Transverse colon (tissue), 4 donors: ENCODE data around the gene SLC25A18. TPM values are rescaled to one million over a fixed set of nuclear protein-coding genes. Genes with fewer than 3 reads are reported as not detected.

Source experiments
- DNase-seq: peaks from one replicate; pipeline ENCODE4 v3.0.0-alpha.2; 2019
- H3K27ac ChIP-seq, 4 donors: fragments of 200-600 bp; sonication (generic); 2 replicates each; pipeline ENCODE4 v1.5.1; 2016 to 2018; ENCODE audit warnings: inconsistent platforms in 4 of 4
- H3K27me3 ChIP-seq: fragments of 200-600 bp; sonication (generic); 2 replicates; pipeline ENCODE4 v1.5.1; 2017; ENCODE audit warnings: inconsistent platforms
- H3K36me3 ChIP-seq, 4 donors: fragments of 200-600 bp; sonication (generic); 2 replicates each; pipeline ENCODE4 v1.5.1; 2017 to 2019; ENCODE audit warnings: inconsistent platforms in 4 of 4
- H3K4me1 ChIP-seq, 4 donors: fragments of 200-600 bp; sonication (generic); 2 replicates each; pipeline ENCODE4 v1.5.1; 2017 to 2020; ENCODE audit warnings: inconsistent platforms in 4 of 4
- H3K4me3 ChIP-seq, 4 donors: fragments of 200-600 bp; sonication (generic); 1 replicate in 1 of 4; 2 replicates in 3 of 4; pipeline versions ENCODE4 v1.5.1 to v1.6.1; 2017 to 2019; ENCODE audit warnings: inconsistent platforms in 4 of 4
- H3K9me3 ChIP-seq, 2 donors: fragments of 200-600 bp; sonication (generic); 2 replicates each; pipeline ENCODE4 v1.5.1; 2017 to 2019; ENCODE audit warnings: inconsistent platforms in 2 of 2
- EP300 ChIP-seq: sonication (generic); formaldehyde crosslinking; IDR thresholded peaks from one replicate; pipeline ENCODE4 v1.6.1; 2017; ENCODE audit warnings: antibody characterized with exemption, low read depth
- POLR2A ChIP-seq: fragments of 450-650 bp; IDR thresholded peaks from one replicate; pipeline ENCODE4 v1.6.1; 2016; ENCODE audit warnings: antibody characterized with exemption, mild to moderate bottlenecking, moderate library complexity
- POLR2AphosphoS5 ChIP-seq, 3 donors: sonication (generic); formaldehyde crosslinking; IDR thresholded peaks; one replicate each; pipeline ENCODE4 v1.6.1; 2016; ENCODE audit warnings: antibody characterized with exemption in 3 of 3
- WGBS, 2 donors: methylation state at CpG; one replicate each; pipeline ENCODE4 v1.1.5; 2018; ENCODE audit warnings: low coverage in 1 of 2; 5-methylcytosine and 5-hydroxymethylcytosine counted together
- in situ Hi-C, 4 donors: fragments of 200-750 bp; cut with MboI; loops; one replicate each; pipeline versions ENCODE4 v1.15.0 to v1.15.1; 2017; ENCODE audit warnings: low sequenced_read_pairs in 3 of 4, low pct_ligation_motif_present in 1 of 4, low pct_unique_long_range_greater_than_20kb in 1 of 4
- intact Hi-C: fragments of 100-400 bp; cut with DNase I; formaldehyde crosslinking; loops from one replicate; pipeline ENCODE4 v1.15.1; 2023; ENCODE audit warnings: low total_unique reads
- total RNA-seq, 4 donors: library from RNA; depleted of rRNA; stranded (reverse); fragments of >200 nt; gene quantifications; one replicate each; pipeline ENCODE4 v1.1.0, GENCODE V29; 2016
- TF ChIP-seq, protein P1 (sequence below), 5 experiments: fragments of 200-600 bp in 3 of 5; fragments of 450-650 bp in 2 of 5; sonication (generic) in 3 of 5; IDR thresholded peaks; 1 replicate in 2 of 5; 2 replicates in 3 of 5; pipeline ENCODE4 v1.5.1; 2016 to 2017; ENCODE audit warnings: antibody characterized with exemption in 5 of 5, inconsistent platforms in 3 of 5, mild to moderate bottlenecking in 2 of 5, moderate library complexity in 1 of 5

The SLC25A18 gene
- total RNA-seq, 4 donors from 2014 or later: 0.75 to 40.4 (median 1.5) TPM

DNA sequence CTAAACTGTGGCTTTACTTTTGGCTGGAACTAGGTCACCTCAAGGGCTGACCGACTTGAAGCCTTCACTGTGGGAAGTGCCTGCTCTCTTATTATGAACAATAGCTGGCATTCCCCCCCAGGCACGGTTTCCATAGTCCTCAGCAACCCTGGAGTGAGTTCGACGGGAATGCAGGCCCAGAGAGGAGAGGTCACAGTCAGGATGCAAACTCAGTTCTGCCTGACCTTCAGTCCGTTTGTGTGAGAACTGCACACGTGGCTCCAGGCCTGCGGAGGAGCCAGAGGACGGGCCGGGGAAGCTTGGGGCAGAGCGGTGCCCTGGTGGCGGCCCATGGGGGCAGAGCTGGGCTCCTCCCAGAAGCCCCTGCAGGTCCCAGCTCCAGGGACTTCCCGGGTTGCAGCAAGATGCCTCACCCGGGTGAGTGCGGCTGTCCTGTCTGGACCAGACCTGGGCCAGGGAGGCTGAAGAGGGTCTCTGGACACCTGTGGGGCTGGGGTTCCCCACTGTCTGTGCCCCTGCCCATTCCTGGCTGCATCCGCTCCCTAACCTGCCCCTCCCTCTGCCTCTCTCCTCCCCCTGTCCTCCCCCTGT lies 17.2 kb downstream of the SLC25A18 start:
- Histone ChIP-seq H3K36me3 (no peaks in the 10 kb centered on the region), H3K27ac (no peak overlapping the region), H3K9me3 (no peaks in the 10 kb centered on the region), H3K4me3 (no peak overlapping the region), H3K27me3 (no peaks in the 10 kb centered on the region), H3K4me1 (peaks cover 0 to 4% (median 0%) of the 10 kb centered on the region in 4 donors)
- in situ Hi-C loops (no loop called here), intact Hi-C loops (no loop called here)
- WGBS, 2 donors: 71% methylated on average over 15 of the region's 15 CpGs; no CpG with 5 or more reads in 1 of the 2 donors
- TF ChIP-seq POLR2A (no peak), POLR2AphosphoS5 (IDR thresholded peaks at IDR 0.05) (no peak), EP300 (no peak)
- TF ChIP-seq, protein P1, sequence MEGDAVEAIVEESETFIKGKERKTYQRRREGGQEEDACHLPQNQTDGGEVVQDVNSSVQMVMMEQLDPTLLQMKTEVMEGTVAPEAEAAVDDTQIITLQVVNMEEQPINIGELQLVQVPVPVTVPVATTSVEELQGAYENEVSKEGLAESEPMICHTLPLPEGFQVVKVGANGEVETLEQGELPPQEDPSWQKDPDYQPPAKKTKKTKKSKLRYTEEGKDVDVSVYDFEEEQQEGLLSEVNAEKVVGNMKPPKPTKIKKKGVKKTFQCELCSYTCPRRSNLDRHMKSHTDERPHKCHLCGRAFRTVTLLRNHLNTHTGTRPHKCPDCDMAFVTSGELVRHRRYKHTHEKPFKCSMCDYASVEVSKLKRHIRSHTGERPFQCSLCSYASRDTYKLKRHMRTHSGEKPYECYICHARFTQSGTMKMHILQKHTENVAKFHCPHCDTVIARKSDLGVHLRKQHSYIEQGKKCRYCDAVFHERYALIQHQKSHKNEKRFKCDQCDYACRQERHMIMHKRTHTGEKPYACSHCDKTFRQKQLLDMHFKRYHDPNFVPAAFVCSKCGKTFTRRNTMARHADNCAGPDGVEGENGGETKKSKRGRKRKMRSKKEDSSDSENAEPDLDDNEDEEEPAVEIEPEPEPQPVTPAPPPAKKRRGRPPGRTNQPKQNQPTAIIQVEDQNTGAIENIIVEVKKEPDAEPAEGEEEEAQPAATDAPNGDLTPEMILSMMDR (IDR thresholded peaks at IDR 0.05): no peak
- no peak for DNase-seq

DNA sequence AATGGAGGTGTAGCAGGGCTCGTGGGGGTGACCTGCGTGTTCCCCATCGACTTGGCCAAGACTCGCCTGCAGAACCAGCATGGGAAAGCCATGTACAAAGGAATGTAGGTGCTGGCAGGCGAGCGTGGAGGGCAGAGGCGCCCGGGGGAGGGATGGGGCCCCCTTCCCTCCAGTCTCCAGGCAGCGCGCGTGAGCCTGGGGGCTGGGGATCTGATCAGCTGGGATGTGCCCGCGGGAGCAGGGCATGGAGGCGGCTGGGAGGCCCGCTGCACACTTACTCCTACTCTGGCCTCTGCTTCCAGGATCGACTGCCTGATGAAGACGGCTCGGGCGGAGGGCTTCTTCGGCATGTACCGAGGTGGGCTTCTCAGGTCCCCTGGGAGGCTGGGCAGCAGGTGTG lies 17.8 kb downstream of the SLC25A18 start:
- TF ChIP-seq POLR2AphosphoS5 (IDR thresholded peaks at IDR 0.05) (no peak), EP300 (no peak), POLR2A (no peak)
- TF ChIP-seq, protein P1 (IDR thresholded peaks at IDR 0.05): no peak
- peaks cover 0 to 4% (median 0%) of the 10 kb centered on the region in 4 donors for H3K4me1 ChIP-seq
- no peak overlapping the region for H3K4me3 ChIP-seq
- 73% methylated on average over 20 of the region's 21 CpGs; no CpG with 5 or more reads in 1 of the 2 donors for WGBS, 2 donors
- no peaks in the 10 kb centered on the region for H3K27me3 ChIP-seq
- H3K36me3 ChIP-seq: no peaks in the 10 kb centered on the region
- in situ Hi-C loops (no loop called here), intact Hi-C loops (no loop called here)
- no peak overlapping the region for H3K27ac ChIP-seq
- no peaks in the 10 kb centered on the region for H3K9me3 ChIP-seq
- no peak for DNase-seq

DNA sequence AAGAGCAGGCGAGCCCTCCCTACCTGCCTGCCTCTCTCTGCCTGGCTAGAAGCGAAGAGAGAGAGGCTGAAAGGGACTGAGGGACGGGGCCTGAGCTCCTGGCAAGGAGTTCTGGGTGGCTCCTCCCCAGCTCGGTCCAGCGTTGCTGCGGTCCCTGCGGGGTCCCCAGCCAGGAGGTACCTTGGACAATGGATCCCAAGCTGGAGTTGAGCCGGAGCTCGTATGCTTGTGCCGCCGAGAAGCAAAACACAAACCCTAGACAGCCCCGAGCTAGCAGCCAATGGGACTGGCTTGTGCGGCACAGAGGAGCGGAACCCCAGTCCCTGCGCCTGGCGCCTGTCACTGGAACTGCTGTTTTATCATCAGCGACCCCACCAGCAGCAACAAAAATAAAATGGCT lies 18.3 kb downstream of the SLC25A18 start:
- H3K9me3 ChIP-seq: no peaks in the 10 kb centered on the region
- no peak for DNase-seq
- WGBS, 2 donors: 83 to 93% methylated on average over 3 to 17 of the region's 17 CpGs
- in situ Hi-C loops: no loop called here
- no peak for TF ChIP-seq POLR2AphosphoS5 (IDR thresholded peaks at IDR 0.05)
- no peak for TF ChIP-seq POLR2A
- no peak for TF ChIP-seq EP300
- TF ChIP-seq, protein P1 (IDR thresholded peaks at IDR 0.05): no peak
- H3K36me3 ChIP-seq: no peaks in the 10 kb centered on the region
- intact Hi-C loops: no loop called here
- no peak overlapping the region for H3K4me3 ChIP-seq
- peaks cover 0 to 4% (median 0%) of the 10 kb centered on the region in 4 donors for H3K4me1 ChIP-seq
- no peaks in the 10 kb centered on the region for H3K27me3 ChIP-seq
- H3K27ac ChIP-seq: no peak overlapping the region

DNA sequence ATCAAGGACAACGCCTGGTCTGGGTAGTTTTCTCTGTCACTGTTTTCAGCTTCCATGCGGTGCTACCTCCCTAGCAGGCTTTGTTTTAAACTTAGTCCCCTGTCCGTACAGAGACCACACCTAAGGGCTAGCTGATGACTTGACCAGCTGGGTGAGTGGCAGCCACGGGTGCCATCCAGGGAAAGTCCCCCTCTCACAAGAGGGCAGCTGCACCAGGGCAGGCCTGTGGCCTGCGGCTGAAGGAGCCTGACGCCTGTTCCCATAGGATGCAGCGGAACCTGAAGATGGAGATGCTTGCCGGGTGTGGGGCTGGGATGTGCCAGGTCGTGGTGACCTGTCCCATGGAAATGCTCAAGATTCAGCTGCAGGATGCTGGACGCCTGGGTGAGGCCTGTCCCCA lies 19.9 kb downstream of the SLC25A18 start:
- Histone ChIP-seq H3K4me3 (no peak overlapping the region), H3K9me3 (no peaks in the 10 kb centered on the region), H3K36me3 (no peaks in the 10 kb centered on the region), H3K27ac (no peak overlapping the region), H3K27me3 (no peaks in the 10 kb centered on the region), H3K4me1 (peaks cover 0 to under 1% (median 0%) of the 10 kb centered on the region in 4 donors)
- 86% methylated on average over 8 of the region's 10 CpGs; no CpG with 5 or more reads in 1 of the 2 donors for WGBS, 2 donors
- no peak for DNase-seq
- no peak for TF ChIP-seq EP300
- TF ChIP-seq, protein P1 (IDR thresholded peaks at IDR 0.05): no peak
- no peak for TF ChIP-seq POLR2A
- no peak for TF ChIP-seq POLR2AphosphoS5 (IDR thresholded peaks at IDR 0.05)
- intact Hi-C loops: no loop called here
- in situ Hi-C loops: no loop called here
